MM.1S (cell line): ENCODE data around the gene MGST2.

ENCODE experiments used
- DNase-seq: peaks from one replicate; pipeline ENCODE4 v3.0.0-alpha.2; 2015
- H2AFZ ChIP-seq: fragments of 300-600 bp; sonication (generic); 2 replicates; pipeline ENCODE4 v1.6.0; 2016; ENCODE audit warnings: antibody characterized with exemption, low read length
- H3F3A ChIP-seq: fragments of 300-600 bp; sonication (generic); 2 replicates; pipeline ENCODE4 v1.6.1; 2016; ENCODE audit warnings: mild to moderate bottlenecking, antibody characterized with exemption, low read length, moderate library complexity, mixed read lengths; ENCODE audit not compliant: insufficient read depth
- H3K27ac ChIP-seq: fragments of 300-600 bp; sonication (generic); 2 replicates; pipeline ENCODE4 v1.5.1; 2016; ENCODE audit warnings: mild to moderate bottlenecking, low read length
- H3K27me3 ChIP-seq: fragments of 300-600 bp; sonication (generic); replicated peaks from 2 replicates; pipeline ENCODE4 v1.6.0; 2016; ENCODE audit warnings: low read length; ENCODE audit not compliant: insufficient read depth
- H3K36me3 ChIP-seq: fragments of 300-600 bp; sonication (generic); replicated peaks from 2 replicates; pipeline ENCODE4 v1.6.1; 2016; ENCODE audit warnings: mild to moderate bottlenecking, low read length, mixed read lengths; ENCODE audit not compliant: insufficient read depth
- H3K4me1 ChIP-seq: fragments of 300-600 bp; sonication (generic); 2 replicates; pipeline ENCODE4 v1.6.1; 2016; ENCODE audit warnings: low read length, mixed read lengths
- H3K4me2 ChIP-seq: fragments of 300-600 bp; sonication (generic); 2 replicates; pipeline ENCODE4 v1.6.0; 2016; ENCODE audit warnings: low read depth, low read length
- H3K4me3 ChIP-seq: fragments of 300-600 bp; sonication (generic); 2 replicates; pipeline ENCODE4 v1.5.1; 2016; ENCODE audit warnings: low read length, mixed read lengths
- H3K79me2 ChIP-seq: fragments of 300-600 bp; sonication (generic); 2 replicates; pipeline ENCODE4 v1.6.1; 2016; ENCODE audit warnings: mixed run types, low read length, mixed read lengths
- H3K9ac ChIP-seq: fragments of 300-600 bp; sonication (generic); 2 replicates; pipeline ENCODE4 v1.6.1; 2016; ENCODE audit warnings: low read length, mixed read lengths
- H3K9me2 ChIP-seq: fragments of 300-600 bp; sonication (generic); replicated peaks from 2 replicates; pipeline ENCODE4 v1.6.1; 2016; ENCODE audit warnings: mild to moderate bottlenecking, low read length, mixed read lengths; ENCODE audit not compliant: insufficient read depth
- H3K9me3 ChIP-seq: fragments of 300-600 bp; sonication (generic); replicated peaks from 2 replicates; pipeline ENCODE4 v1.6.1; 2016; ENCODE audit warnings: mild to moderate bottlenecking, low read length, mixed read lengths; ENCODE audit not compliant: insufficient read depth
- H4K20me1 ChIP-seq: fragments of 300-600 bp; sonication (generic); 2 replicates; pipeline ENCODE4 v1.6.1; 2016; ENCODE audit warnings: mild to moderate bottlenecking, low read length, moderate library complexity, mixed read lengths; ENCODE audit not compliant: insufficient read depth
- EZH2 ChIP-seq: fragments of 300-600 bp; sonication (generic); optimal IDR thresholded peaks from 2 replicates; pipeline ENCODE3; 2017; ENCODE audit warnings: low read depth, mild to moderate bottlenecking, antibody characterized with exemption, low read length, mixed read lengths
- EZH2phosphoT487 ChIP-seq: fragments of 300-600 bp; sonication (generic); IDR thresholded peaks from 2 replicates; pipeline ENCODE4 v1.6.1; 2018; ENCODE audit warnings: antibody characterized with exemption, low read length
- TF ChIP-seq, protein P1 (sequence below): fragments of 300-600 bp; sonication (generic); IDR thresholded peaks from 2 replicates; pipeline ENCODE4 v1.5.1; 2016; ENCODE audit warnings: antibody characterized with exemption, low read length, mixed read lengths

The MGST2 gene

DNA sequence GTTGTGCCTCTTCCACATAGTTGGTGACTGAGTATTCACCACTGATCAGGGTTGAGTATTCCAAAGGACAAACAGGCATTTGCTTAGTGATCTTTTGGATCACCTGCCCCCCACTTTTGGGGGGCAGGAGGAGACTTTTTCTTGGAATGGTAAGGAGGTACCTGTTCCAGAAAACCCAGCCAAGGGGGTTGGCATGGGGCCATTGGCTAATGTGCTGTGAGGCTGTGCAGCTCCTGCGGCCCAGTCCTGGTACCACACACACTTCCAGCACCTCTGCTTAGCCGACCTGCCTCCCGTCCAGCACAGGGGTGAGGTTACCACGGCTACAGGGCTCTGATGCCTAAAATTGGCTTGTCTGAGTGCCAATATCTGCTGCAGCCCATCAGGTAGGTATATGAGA lies 40.1 kb upstream of the MGST2 start:
- Histone ChIP-seq H3K36me3 (no peaks in the 10 kb centered on the region), H4K20me1 (no peaks in the 10 kb centered on the region), H3K9me3 (no peaks in the 10 kb centered on the region), H3K4me2 (no peak overlapping the region), H3K27ac (no peak overlapping the region), H3K27me3 (no peaks in the 10 kb centered on the region), H3K4me3 (no peak overlapping the region), H3K79me2 (no peaks in the 10 kb centered on the region), H3F3A (no peaks in the 10 kb centered on the region), H3K9me2 (no peaks in the 10 kb centered on the region), H3K4me1 (no peaks in the 10 kb centered on the region), H2AFZ (no peak overlapping the region), H3K9ac (no peak overlapping the region)
- no peak for TF ChIP-seq EZH2
- TF ChIP-seq, protein P1, sequence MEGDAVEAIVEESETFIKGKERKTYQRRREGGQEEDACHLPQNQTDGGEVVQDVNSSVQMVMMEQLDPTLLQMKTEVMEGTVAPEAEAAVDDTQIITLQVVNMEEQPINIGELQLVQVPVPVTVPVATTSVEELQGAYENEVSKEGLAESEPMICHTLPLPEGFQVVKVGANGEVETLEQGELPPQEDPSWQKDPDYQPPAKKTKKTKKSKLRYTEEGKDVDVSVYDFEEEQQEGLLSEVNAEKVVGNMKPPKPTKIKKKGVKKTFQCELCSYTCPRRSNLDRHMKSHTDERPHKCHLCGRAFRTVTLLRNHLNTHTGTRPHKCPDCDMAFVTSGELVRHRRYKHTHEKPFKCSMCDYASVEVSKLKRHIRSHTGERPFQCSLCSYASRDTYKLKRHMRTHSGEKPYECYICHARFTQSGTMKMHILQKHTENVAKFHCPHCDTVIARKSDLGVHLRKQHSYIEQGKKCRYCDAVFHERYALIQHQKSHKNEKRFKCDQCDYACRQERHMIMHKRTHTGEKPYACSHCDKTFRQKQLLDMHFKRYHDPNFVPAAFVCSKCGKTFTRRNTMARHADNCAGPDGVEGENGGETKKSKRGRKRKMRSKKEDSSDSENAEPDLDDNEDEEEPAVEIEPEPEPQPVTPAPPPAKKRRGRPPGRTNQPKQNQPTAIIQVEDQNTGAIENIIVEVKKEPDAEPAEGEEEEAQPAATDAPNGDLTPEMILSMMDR: no peak
- TF ChIP-seq EZH2phosphoT487: no peak
- DNase-seq: no peak

DNA sequence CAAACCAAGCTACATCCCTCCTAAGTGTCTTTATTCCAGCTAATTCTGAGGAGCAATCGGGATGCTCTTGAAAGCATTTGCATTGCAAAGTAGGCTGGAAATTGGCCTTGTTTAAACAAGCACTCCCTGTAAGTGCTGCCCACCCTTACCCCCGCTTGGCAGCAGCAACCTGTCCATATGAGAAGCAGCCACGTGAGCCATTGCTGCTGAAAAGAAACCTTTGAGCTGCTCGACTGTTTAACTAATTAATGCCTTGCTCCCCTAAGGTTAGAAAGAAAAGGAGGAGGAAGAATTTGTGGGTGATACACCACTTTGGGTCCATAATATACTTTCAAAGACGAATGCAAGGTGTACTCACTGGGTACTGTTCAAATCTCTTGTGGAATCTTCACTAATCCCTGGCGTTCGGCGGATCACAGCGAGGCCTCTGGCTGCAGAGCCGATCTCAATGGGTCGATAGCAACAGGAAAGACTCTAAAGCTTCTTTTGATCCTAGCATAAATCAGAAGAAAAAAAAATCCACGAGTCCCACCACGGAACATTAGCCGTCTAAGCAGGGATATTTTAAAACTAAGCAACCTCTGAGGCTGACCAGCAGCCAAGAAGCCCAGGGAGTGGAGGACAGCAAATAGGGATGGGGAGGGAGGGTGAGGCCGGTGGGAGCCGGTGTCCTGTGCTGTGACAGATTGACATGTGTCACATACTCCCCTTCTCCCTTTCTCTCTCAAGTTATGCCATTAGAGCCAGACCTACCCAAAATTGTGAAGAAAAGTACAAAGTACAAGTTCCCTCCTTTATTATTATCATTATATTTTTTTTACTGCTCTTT lies 37.2 kb upstream of the MGST2 start:
- Histone ChIP-seq H3K27me3 (no peaks in the 10 kb centered on the region), H3F3A (no peaks in the 10 kb centered on the region), H3K9me3 (no peaks in the 10 kb centered on the region), H4K20me1 (no peaks in the 10 kb centered on the region), H3K4me3 (no peak overlapping the region), H2AFZ (no peak overlapping the region), H3K9ac (no peak overlapping the region), H3K36me3 (no peaks in the 10 kb centered on the region), H3K4me2 (no peak overlapping the region), H3K4me1 (no peaks in the 10 kb centered on the region), H3K9me2 (no peaks in the 10 kb centered on the region), H3K79me2 (no peaks in the 10 kb centered on the region), H3K27ac (no peak overlapping the region)
- no peak for DNase-seq
- no peak for TF ChIP-seq EZH2
- TF ChIP-seq, protein P1: no peak
- TF ChIP-seq EZH2phosphoT487: no peak

DNA sequence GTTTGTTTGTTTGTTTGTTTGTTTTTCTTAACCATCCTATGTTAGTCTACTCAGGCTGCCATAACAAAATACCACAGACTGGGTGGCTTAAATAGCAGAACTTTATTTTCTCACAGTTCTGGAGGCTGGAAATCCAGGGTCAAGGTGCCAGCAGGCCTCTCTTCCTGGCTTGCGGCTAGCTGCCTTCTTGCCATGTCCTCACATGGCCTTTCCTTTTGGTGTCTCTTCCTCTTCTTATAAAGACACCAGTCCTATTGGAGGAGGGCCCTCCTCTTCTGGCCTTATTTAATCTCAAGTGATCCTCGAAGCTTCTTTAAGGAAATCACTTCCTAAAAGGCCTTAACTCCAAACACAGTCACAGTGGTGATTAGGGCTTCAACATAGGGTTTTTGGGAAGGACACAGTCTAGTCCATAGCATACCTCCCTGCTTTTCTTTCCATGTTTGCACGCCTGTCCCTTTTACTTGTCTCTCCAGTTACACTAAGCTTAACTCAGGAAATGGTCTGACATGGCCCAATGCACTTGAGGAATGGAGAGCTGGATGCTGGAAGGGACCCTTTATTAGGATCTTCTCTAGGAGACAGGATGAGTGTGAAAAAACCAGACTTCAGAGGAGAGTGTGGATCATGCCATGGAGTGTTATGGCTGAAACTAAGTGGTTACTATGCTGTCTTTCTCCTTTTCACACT lies 36.0 kb upstream of the MGST2 start:
- H4K20me1 ChIP-seq: no peaks in the 10 kb centered on the region
- no peak for TF ChIP-seq EZH2
- no peak for TF ChIP-seq EZH2phosphoT487
- TF ChIP-seq, protein P1: no peak
- no peaks in the 10 kb centered on the region for H3K27me3 ChIP-seq
- no peaks in the 10 kb centered on the region for H3K9me2 ChIP-seq
- no peaks in the 10 kb centered on the region for H3K36me3 ChIP-seq
- no peak overlapping the region for H3K4me3 ChIP-seq
- no peak overlapping the region for H2AFZ ChIP-seq
- DNase-seq: no peak
- H3K9me3 ChIP-seq: no peaks in the 10 kb centered on the region
- no peaks in the 10 kb centered on the region for H3F3A ChIP-seq
- H3K9ac ChIP-seq: no peak overlapping the region
- H3K27ac ChIP-seq: no peak overlapping the region
- no peak overlapping the region for H3K4me2 ChIP-seq
- H3K4me1 ChIP-seq: no peaks in the 10 kb centered on the region
- H3K79me2 ChIP-seq: no peaks in the 10 kb centered on the region
